ENCODE results near the gene GRIA3.
"Not testable (repeated sequence)": the region's sequence is repeated elsewhere in the genome, so short reads cannot be mapped to it uniquely, and the experiment has no call there.

Gene GRIA3

DNA sequence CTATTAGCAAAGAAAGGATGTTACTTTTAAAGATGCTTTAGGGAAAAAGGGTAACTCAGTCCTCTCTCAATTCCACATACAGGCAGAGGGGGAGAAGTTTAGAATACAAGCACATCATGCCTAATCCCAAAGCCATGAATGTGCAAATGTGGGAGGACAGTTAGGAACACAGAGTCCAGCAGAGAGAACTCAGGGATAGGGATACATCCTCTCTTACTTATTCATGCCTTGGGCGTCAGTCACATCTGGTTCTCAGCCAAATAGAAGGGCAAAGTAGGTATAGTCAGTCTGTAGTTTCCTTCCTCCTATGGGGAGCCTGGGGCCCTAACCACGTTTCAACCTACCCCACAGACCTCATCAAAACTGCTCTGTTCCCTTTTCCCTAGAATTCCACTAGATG, 87.8 kb downstream of the GRIA3 start:
- H3K36me3 Mint-ChIP-seq (ENCODE audit: low read depth) = no peaks in the 10 kb centered on the region
- H3K9me3 Mint-ChIP-seq = no peaks in the 10 kb centered on the region
- no peak overlapping the region for H3K4me3 Mint-ChIP-seq

GRCh38 chrX:123272630-123273029, 88.6 kb downstream of the GRIA3 start:
- no peak for TF ChIP-seq CTCF (IDR thresholded peaks at IDR 0.05; ENCODE audit: unreplicated experiment in 3 of 3)
- Mint-ChIP-seq H3K36me3 (ENCODE audit: low read depth) (no peaks in the 10 kb centered on the region), H3K4me1 (no peaks in the 10 kb centered on the region)

More for the DNA sequence above, 87.8 kb downstream of the GRIA3 start:
- H3K27ac Mint-ChIP-seq = no peak overlapping the region
- H3K4me1 Mint-ChIP-seq = no peaks in the 10 kb centered on the region
- H3K27me3 Mint-ChIP-seq (ENCODE audit: low read depth) = peaks cover 10% of the 10 kb centered on the region
- no peak for TF ChIP-seq CTCF (IDR thresholded peaks at IDR 0.05; ENCODE audit: unreplicated experiment in 3 of 3)

GRCh38 chrX:123274796-123275195, 90.7 kb downstream of the GRIA3 start:
- no peak for TF ChIP-seq CTCF (IDR thresholded peaks at IDR 0.05; ENCODE audit: unreplicated experiment in 3 of 3)
- peaks cover 10% of the 10 kb centered on the region for H3K27me3 Mint-ChIP-seq (ENCODE audit: low read depth)
- no peak overlapping the region for H3K27ac Mint-ChIP-seq
- H3K36me3 Mint-ChIP-seq (ENCODE audit: low read depth) = no peaks in the 10 kb centered on the region
- no peaks in the 10 kb centered on the region for H3K4me1 Mint-ChIP-seq
- peaks cover under 1% of the 10 kb centered on the region for H3K9me3 Mint-ChIP-seq
- no peak overlapping the region for H3K4me3 Mint-ChIP-seq

More at GRCh38 chrX:123272630-123273029, 88.6 kb downstream of the GRIA3 start:
- Mint-ChIP-seq H3K4me3 (no peak overlapping the region), H3K27ac (no peak overlapping the region), H3K27me3 (ENCODE audit: low read depth) (peaks cover 10% of the 10 kb centered on the region), H3K9me3 (no peaks in the 10 kb centered on the region)

DNA sequence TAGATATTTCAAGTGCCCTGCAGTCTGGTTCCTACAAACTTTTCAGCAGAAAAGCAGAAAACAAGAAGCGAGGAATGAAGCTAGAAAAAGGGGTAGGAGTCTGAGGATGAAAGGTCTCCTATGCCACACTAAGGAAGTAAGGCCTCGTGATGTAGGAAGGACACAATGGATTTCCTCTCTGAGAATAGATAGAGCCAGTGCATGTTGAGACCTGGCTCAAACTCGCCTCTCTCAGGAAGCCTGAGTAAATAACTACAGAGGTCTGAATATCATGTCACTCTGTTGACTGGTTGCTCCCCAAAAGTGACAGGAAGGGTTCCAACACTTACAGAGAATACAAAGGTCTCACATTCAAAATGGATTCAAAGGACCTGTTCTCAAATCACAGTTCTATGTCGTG, 93.3 kb downstream of the GRIA3 start:
- TF ChIP-seq CTCF (IDR thresholded peaks at IDR 0.05; ENCODE audit: unreplicated experiment in 3 of 3) = no peak

GRCh38 chrX:123277821-123278220, 93.7 kb downstream of the GRIA3 start:
- Mint-ChIP-seq H3K27ac (no peak overlapping the region), H3K9me3 (peaks cover 8% of the 10 kb centered on the region), H3K4me3 (no peak overlapping the region), H3K4me1 (no peaks in the 10 kb centered on the region), H3K36me3 (ENCODE audit: low read depth) (no peaks in the 10 kb centered on the region), H3K27me3 (ENCODE audit: low read depth) (no peaks in the 10 kb centered on the region)
- no peak for TF ChIP-seq CTCF (IDR thresholded peaks at IDR 0.05; ENCODE audit: unreplicated experiment in 3 of 3)

More for the DNA sequence above, 93.3 kb downstream of the GRIA3 start:
- Mint-ChIP-seq H3K9me3 (peaks cover 7% of the 10 kb centered on the region), H3K27ac (no peak overlapping the region), H3K27me3 (ENCODE audit: low read depth) (peaks cover 5% of the 10 kb centered on the region), H3K4me1 (no peaks in the 10 kb centered on the region), H3K36me3 (ENCODE audit: low read depth) (no peaks in the 10 kb centered on the region), H3K4me3 (no peak overlapping the region)

- H3K4me3 Mint-ChIP-seq = no peak overlapping the region
- H3K27me3 Mint-ChIP-seq (ENCODE audit: low read depth) = no peaks in the 10 kb centered on the region
- TF ChIP-seq CTCF (IDR thresholded peaks at IDR 0.05; ENCODE audit: unreplicated experiment in 3 of 3) = no peak
Measured at GRCh38 chrX:123282241-123282640, 98.2 kb downstream of the GRIA3 start.

DNA sequence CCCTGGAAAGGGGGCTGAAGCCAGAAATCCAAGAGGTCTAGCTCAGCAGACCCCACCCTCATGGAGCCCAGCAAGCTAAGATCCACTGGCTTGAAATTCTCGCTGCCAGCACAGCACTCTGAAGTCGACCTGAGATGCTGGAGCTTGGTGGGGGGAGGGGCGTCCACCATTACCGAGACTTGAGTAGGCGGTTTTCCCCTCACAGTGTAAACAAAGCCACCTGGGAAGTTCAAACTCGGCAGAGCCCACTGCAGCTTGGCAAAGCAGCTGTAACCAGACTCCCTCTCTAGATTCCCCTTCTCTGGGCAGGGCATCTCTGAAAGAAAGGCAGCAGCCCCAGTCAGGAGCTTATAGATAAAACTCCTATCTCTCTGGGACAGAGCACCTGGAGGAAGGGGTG, 99.3 kb downstream of the GRIA3 start:
- H3K27ac Mint-ChIP-seq; H3K4me3 Mint-ChIP-seq; H3K36me3 Mint-ChIP-seq (ENCODE audit: low read depth); H3K4me1 Mint-ChIP-seq; H3K27me3 Mint-ChIP-seq (ENCODE audit: low read depth): not testable (repeated sequence)
- H3K9me3 Mint-ChIP-seq = peaks cover 21% of the 10 kb centered on the region

More at GRCh38 chrX:123282241-123282640, 98.2 kb downstream of the GRIA3 start:
- Mint-ChIP-seq H3K36me3 (ENCODE audit: low read depth) (no peaks in the 10 kb centered on the region), H3K27ac (no peak overlapping the region), H3K9me3 (peaks cover 17% of the 10 kb centered on the region), H3K4me1 (no peaks in the 10 kb centered on the region)

Data from nephron (organoid).